NCI-H345 treated with DMSO at 0.1 percent for 48 hours (cell line): ENCODE data around the gene VKORC1L1.
"Not testable (repeated sequence)": the region's sequence is repeated elsewhere in the genome, so short reads cannot be mapped to it uniquely, and the experiment has no call there.

Experiments
- DNase-seq: peaks from one replicate; lab custom pipeline; 2025; ENCODE audit not compliant: unreplicated experiment; lab: John Stamatoyannopoulos, UW

The VKORC1L1 gene

DNA sequence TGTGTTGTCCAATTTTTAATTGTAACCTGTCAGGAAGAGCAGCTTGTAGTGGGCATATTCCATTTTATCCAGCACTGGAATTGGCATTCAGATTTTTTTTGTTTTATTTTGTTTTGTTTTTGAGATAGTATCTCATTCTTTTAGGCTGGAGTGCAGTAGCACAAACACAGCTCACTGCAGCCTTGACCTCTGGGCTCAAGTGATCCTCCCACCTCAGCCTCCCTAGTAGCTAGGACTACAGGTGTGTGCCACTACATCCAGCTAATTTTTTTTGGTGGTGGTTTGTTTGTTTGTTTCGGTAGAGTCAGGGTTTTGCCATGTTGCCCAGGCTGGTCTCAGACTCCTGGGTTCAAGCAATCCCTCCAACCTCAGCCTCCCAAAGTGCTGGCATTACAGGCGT lies 64.4 kb downstream of the VKORC1L1 start:
- no peak for DNase-seq

DNA sequence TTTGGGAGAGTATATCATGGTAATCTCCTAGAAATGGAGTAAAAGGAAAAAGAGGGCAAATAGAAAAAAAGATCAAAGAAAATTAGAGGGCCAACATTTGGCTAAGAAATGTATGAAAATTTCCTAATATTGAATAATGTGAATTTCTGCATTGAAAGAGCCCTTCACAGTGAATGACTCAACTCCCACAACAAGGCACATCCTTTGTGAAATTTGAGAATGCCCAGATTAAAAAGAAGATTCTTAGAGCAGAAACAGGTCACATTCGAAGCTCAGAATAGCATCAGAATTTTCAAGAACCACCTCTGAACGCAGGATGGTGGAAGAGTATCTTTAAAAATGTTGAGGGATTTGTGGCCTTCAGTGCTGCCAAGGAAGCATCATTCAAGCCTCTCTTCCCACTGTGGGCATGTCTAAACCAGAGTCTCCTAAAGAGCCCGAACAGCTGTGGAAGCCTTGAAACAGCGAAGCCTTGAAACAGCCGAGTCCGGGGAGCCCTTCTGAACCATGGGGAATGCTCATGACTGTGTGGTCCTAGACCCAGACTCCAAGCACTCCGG lies 65.5 kb downstream of the VKORC1L1 start:
- no peak for DNase-seq

DNA sequence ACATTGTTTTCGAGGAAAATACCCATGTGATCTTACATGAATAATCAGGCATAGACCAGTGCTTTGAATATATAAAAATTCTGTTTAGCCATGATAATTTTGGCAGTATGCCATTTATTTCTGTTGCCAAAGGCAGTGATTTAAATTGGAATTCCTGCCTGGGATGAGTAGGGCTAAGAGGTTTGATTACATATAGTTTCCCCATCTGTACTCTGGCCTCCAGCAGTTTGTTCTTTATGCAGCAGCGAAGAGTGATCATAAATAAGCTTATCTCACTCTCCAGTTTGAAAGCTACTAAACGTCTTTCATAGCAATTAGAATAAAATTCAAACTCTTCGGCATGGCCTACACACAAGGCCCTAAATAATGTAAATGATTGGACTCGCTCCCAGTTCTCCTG lies 72.9 kb downstream of the VKORC1L1 start:
- not testable (repeated sequence) for DNase-seq

DNA sequence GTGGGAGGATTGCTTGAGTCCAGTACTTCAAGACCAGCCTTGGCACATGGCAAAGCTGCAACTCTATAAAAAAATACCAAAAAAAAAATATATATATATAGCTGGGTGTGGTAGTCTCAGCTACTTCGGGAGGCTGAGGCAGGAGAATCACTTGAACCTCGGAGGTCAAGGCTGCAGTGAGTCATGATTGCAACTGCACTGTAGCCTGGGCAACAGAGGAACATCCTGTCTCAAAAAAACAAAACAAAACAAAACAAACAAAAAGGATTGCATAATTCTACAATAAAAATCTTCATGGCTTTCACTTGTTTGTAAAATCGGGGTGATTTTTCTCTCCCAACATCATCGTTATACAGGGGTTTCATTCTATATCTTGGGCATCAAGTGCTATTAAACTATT lies 74.0 kb downstream of the VKORC1L1 start:
- no peak for DNase-seq

DNA sequence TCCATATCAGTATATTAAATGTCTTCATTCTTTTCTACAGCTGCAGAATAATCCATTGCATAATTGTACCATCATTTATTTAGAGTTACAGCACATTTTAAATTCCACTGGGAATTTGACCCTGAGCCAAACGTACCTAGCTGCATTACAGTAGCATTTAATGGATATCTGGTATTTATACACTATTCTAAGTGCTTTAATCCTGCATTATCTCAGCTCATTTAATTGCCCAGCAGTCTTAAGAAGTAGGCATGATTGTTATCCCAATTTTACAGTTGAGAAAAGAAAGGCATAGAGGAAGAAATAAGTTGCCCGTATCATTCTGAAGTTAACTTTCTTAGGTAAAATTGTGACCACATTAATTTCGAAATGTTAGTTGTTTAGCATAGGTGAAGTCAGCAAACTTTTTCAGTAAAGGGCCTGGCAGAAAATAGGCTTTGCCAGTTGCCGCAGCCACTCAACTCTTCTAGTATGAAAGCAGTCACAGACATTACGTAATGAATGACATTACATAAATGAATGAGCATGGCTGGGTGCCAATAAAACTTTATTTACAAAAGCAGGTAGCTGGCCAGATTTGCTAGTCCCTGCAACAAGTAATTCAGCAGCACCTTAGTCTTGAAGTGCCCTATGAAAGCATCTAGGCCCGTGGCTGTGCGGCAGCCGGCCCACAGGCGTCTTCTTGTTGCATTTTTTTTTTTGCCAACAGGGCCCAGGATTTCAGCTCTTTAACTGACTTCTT lies 79.1 kb downstream of the VKORC1L1 start:
- no peak for DNase-seq

GRCh38 chr7:65953001-65953720 lies 80.3 kb downstream of the VKORC1L1 start:
- no peak for DNase-seq

DNA sequence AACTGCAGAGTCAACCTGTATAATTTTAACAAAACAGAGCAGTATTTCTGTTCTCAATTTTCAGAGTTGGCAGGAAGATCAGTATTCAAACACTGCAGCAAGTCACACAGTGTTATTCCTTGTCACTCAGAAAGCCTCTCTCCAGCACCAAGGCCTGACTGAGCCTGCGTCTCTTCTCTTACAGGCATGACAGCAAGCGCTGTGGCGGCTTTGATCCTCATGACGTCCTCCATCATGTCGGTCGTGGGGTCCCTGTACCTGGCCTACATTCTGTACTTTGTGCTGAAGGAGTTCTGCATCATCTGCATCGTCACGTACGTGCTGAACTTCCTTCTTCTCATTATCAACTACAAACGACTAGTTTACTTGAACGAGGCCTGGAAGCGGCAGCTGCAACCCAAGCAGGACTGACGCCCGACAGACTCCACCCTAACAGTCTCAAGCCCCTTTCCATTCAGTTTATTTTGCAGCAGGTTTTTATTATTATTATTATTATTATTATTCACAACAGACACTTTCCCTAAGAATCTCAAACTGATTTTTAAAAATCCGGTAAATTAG lies 81.1 kb downstream of the VKORC1L1 start:
- DNase-seq: no peak

DNA sequence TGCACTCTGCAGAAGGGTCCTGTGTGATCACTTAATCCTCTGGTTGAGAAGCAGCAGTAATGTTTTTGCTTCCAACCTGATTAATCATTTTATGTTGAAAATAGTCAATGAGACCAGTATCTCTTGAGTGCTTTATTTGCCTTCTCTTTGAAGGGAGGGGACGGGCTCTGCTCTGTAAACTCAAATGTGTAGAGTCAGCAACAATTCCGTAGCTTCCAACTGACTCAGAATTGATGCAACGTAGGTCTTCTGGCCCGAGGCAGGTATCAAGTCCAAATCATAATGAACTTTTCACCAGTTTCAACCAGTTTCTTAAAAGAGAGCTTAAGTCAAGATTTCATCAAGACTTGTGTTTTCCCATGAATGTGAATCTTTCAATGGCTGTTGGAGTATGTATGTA lies 82.8 kb downstream of the VKORC1L1 start:
- no peak for DNase-seq

- no peak for DNase-seq
Measured at GRCh38 chr7:65960351-65961074, 87.6 kb downstream of the VKORC1L1 start.

DNA sequence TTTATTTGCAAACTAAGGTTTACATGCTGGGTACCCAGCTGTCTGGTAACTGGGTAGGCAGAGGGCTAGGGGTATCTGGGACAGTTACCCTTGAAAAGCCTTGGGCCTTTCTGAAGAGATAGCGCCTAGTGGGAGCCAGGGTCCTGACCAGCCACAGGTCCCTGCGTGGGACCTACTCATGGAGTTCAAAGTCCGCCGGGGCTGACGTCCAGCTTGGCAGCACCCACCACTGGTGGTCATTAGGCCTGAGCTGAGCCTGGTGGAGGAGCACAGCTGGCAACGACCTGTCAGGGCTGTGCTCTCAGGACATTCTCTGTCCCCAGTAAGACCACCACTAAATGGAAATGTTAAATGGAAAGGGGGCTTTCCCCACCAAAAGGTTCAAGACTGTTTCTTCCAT lies 89.2 kb downstream of the VKORC1L1 start:
- no peak for DNase-seq

GRCh38 chr7:65964671-65965070 lies 91.8 kb downstream of the VKORC1L1 start:
- not testable (repeated sequence) for DNase-seq

DNA sequence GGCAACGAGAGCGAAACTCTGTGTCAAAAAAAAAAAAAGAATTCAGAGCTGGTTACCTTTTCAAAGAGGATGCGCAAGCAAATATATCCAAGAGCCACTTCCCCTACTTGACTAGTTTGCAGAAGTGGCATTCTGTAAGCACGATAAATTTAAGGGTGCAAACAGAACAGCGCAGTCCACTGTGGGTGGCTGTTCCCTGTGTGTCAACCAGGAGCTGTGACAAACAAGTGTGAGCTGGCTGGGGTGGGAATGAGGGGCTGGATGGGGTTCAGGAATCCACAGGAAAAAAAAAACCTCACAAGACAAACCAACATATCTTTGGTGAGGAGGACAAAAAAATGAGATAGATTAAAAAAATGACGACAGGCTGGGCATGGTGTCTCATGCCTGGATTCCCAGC lies 93.3 kb downstream of the VKORC1L1 start:
- DNase-seq: no peak

- DNase-seq: no peak
Measured at GRCh38 chr7:65967361-65968155, 94.7 kb downstream of the VKORC1L1 start.

DNA sequence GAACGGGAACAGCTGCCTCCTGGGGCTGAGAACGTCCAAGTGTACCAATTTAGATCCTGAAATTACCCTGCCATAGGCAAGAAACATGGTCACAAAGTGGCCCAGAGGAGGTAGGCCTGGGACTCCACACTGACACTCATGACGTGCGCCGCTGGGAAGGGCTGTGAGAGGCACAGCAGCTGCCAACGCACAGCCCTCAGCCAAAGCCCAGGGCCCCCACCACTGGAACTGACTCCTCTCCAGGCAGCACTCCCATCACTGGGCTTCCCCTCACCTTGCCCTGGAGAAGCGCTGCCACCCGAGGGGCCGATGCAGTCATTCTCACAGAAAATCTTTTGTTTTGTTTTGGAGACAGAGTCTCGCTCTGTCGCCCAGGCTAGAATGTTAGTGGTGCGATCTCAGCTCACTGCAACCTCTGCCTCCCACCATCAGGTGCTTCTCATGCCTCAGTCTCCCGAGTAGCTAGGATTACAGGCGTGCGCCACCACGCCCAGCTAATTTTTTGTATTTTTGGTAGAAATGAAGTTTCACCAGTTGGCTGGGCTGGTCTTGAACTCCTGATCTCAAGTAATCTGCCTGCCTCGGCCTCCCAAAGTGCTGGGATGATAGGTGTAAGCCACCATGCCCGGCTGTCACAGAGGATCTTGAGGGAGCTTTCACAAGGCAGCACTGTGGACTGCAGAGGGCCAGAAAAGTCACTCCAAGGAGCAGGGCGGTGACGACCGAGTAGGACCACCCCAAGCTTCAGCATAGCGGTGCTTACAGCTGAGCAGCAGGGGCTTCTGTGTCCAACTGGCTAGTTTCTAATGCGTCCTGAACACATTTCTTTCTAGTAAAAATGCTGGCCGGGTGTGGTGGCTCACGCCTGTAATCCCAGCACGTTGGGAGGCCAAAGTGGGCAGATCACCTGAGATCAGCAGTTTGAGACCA lies 95.6 kb downstream of the VKORC1L1 start:
- DNase-seq: no peak

DNA sequence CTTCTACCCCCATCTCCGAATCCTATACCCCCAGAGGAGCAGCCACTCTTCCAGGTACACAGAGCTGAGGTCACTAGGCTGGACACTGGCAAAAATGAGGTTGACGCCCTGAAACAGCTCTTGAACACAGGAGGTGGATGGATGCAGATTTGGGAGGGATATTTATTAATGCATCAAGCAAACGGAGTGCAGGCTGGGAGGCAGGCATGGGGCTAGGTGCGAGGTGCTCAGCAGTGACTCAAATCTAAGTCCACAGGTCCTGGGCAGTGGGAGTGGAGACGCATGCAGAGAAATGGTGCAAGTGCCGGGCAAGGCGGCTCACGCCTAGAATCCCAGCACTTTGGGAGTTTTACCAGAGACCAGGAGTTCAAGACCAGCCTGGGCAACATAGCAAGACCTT lies 98.1 kb downstream of the VKORC1L1 start:
- DNase-seq: no peak

GRCh38 chr7:65972976-65973375 lies 100.1 kb downstream of the VKORC1L1 start:
- no peak for DNase-seq

- no peak for DNase-seq
Measured at GRCh38 chr7:65974191-65974801, 101.4 kb downstream of the VKORC1L1 start.

- DNase-seq: no peak
Measured at GRCh38 chr7:65974876-65975275, 102.0 kb downstream of the VKORC1L1 start.

DNA sequence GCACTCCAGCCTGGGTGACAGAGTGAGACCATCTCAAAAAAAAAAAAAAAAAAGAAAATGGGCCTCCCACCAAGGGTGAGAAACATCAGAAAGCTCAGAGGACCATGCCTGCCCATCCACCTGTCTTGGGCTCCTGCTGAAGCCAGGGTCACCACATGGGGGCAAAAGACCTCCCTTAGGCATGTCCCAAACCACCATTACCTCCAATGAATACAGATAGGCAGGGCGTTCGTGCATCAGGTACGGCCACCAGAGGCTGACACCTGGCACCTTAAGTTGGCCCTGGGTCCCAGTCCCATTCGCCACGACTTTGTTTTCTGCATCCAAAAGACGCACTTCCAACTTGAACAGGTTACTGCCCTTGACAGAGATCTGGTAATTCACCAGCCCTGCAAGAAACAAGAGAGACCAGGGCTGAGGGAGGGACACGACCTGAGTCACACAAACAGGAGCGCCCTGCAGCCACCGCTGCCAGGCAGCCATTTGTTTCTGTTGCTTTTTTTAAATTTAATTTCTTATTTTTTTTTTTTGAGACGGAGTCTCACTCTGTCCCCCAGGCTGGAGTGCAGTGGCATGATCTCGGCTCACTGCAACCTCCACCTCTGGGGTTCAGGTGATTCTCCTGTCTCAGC lies 103.1 kb downstream of the VKORC1L1 start:
- DNase-seq: no peak
